Psoas muscle (tissue), 8 donors: Measurements from ENCODE around the gene FBXO36. TPM values are rescaled to one million over a fixed set of nuclear protein-coding genes. Genes with fewer than 3 reads are reported as not detected.

ENCODE experiments used
- ATAC-seq, 4 donors: fragments of 200-7000 bp; cut with Tn5 transposase; one replicate each; pipeline ENCODE4 v1.9.1; 2020; ENCODE audit warnings: moderate library complexity in 3 of 4, mild to moderate bottlenecking in 2 of 4
- DNase-seq, 2 donors: peaks; one replicate each; pipeline ENCODE4 v3.0.0-alpha.2; 2020
- H3K27ac ChIP-seq: fragments of 200-600 bp; one replicate; pipeline ENCODE4 v1.8.0; 2022
- H3K27me3 ChIP-seq, 3 donors: fragments of 200-600 bp in 1 of 3; one replicate each; pipeline versions ENCODE4 v1.6.1 to v1.8.0; 2013 to 2022; ENCODE audit warnings: low read length in 2 of 3, mild to moderate bottlenecking in 2 of 3, moderate library complexity in 1 of 3; ENCODE audit not compliant: insufficient read depth in 3 of 3
- H3K36me3 ChIP-seq, 2 donors: fragments of 200-600 bp in 1 of 2; one replicate each; pipeline versions ENCODE4 v1.6.1 to v1.8.0; 2013 to 2022; ENCODE audit warnings: low read depth in 1 of 2, mild to moderate bottlenecking in 1 of 2, moderate library complexity in 1 of 2; ENCODE audit not compliant: insufficient read depth in 1 of 2
- H3K4me1 ChIP-seq: fragments of 200-600 bp; one replicate; pipeline ENCODE4 v1.8.0; 2022
- H3K4me3 ChIP-seq: fragments of 200-600 bp; one replicate; pipeline ENCODE4 v1.8.0; 2022; ENCODE audit warnings: mild to moderate bottlenecking
- H3K9me3 ChIP-seq: fragments of 200-600 bp; one replicate; pipeline ENCODE4 v1.8.0; 2022
- CTCF ChIP-seq: fragments of 200-600 bp; IDR thresholded peaks from one replicate; pipeline ENCODE4 v1.8.0; 2022; ENCODE audit warnings: antibody characterized with exemption
- WGBS, 3 donors: extraction: QIAGEN DNeasy Blood & Tissue Kit; methylation state at CpG; one replicate each; pipeline versions ENCODE4 v1.1.6 to v1.1.7; 2013; 5-methylcytosine and 5-hydroxymethylcytosine counted together
- intact Hi-C, 2 donors: fragments of 100-400 bp; cut with DNase I; formaldehyde crosslinking; loops; one replicate each; pipeline versions ENCODE4 v1.11.0 to v1.14.2; 2022
- polyA plus RNA-seq, 3 donors: library from polyadenylated mRNA; stranded (reverse); fragments of 200-250 nt; gene quantifications; one replicate each; pipeline ENCODE4 v1.2.3, GENCODE V29; 2013
- total RNA-seq, 4 donors: library from RNA; stranded (reverse); fragmentation: NEBNext Ultra II Directional in 2 of 4; extraction: Animal tissue kit (Norgen Biotek cat#: 25700) in 2 of 4; gene quantifications; one replicate each; pipeline versions ENCODE4 v1.2.1 to v1.2.4, GENCODE V29; 2021 to 2023
- donor health status: healthy with polysubstance abuse.
- donor health status: DM: no; HTN: no; CAD: no; lungs with moderate emphysema.
- donor health status: Bipolar disorder and iron deficiency.
- donor health status: healthy.
- donor health status: DM: yes; HTN: yes; CAD: no.
- donor health status: DM: no; HTN: no; CAD: no.
- donor health status: DM: no; HTN: no; CAD: no.
- donor health status: DM: yes; HTN: yes; CAD: no.

Gene FBXO36
- total and polyA plus RNA-seq, 7 donors: 0.21 to 1.2 (median 0.60) TPM

- H3K27me3 ChIP-seq: peaks cover 0 to 9% (median 2%) of the 10 kb centered on the region in 3 donors
- H3K27ac ChIP-seq: no peak overlapping the region
- intact Hi-C loops: no loop called here
- WGBS, 3 donors: 81 to 87% (median 81%) methylated on average over 3 of the region's 3 CpGs
- H3K36me3 ChIP-seq: no peaks in the 10 kb centered on the region
- no peak overlapping the region for H3K4me3 ChIP-seq
- ATAC-seq (no peak), DNase-seq (no peak)
- no peaks in the 10 kb centered on the region for H3K4me1 ChIP-seq
- no peak for TF ChIP-seq CTCF
- H3K9me3 ChIP-seq: no peaks in the 10 kb centered on the region
Observed at GRCh38 chr2:230060672-230061293, 138.5 kb downstream of the FBXO36 start.

Other genes starting within 250 kb of the FBXO36 start
- gene DNER, start 207.9 kb upstream of the FBXO36 start, total RNA-seq: under 1 TPM in 3 of 4 donors, not detected in 1; 0.15 to 0.87 (median 0.54) TPM
- under 1 TPM; 0.10 to 0.56 (median 0.17) TPM for gene DNER, start 207.9 kb upstream of the FBXO36 start, polyA plus RNA-seq
- 100 to 1,000 TPM; 224 to 297 (median 255) TPM for gene TRIP12, start 494 bp upstream of the FBXO36 start, total RNA-seq
- 100 to 1,000 TPM in 1 of 3 donors, 10 to 100 TPM in 2; 27.5 to 106 (median 51.8) TPM for gene TRIP12, start 494 bp upstream of the FBXO36 start, polyA plus RNA-seq
- 1 to 10 TPM in 1 of 4 donors, under 1 TPM in 3; 0.46 to 1.2 (median 0.80) TPM for gene SLC16A14, start 146.4 kb downstream of the FBXO36 start, total RNA-seq
- under 1 TPM; 0.17 to 0.37 (median 0.34) TPM for gene SLC16A14, start 146.4 kb downstream of the FBXO36 start, polyA plus RNA-seq